ENCODE results near the gene CCR7. TPM values are rescaled to one million over a fixed set of nuclear protein-coding genes. Genes with fewer than 3 reads are reported as not detected.

Gene CCR7
- total and polyA plus RNA-seq, 2 of the 8 experiments (the other 6 are each of a cell fraction or from before 2014, with no cell fraction given): 0.12 to 0.17 TPM

DNA sequence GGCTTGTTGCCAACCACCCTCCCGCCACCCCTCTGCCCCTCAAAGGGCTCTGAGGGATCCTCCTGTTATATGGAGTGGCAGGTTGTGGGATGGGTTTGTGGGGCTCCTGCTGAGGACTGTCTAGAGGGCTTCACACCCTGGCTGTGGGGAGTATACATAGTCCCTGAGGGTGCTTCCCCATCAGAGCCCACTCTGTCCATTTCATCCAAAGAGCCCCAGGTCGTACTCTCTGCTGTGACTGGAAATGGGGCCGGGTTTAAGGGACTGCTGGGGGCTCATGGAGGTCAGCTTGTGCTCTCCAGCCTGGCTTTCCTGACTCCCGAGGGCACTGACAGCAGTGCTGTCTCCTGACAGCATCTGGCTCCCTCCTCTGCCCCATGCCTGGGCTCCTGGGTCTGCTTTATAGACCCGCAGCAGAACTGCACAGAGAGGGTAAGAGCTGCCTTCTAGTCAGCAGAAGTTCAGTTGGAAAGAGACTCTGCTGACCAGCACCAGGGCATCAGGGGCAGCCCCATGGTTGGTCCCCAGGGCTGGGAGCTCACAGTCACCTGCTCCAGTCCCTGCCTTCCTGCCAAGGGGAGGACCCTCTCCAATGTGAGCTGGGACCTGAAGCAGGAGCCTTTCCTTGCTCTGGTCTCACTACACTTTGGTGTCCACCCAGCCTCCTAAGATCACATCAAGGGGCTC lies 46.0 kb downstream of the CCR7 start:
- Histone ChIP-seq H4K5ac (ENCODE audit: insufficient read length, low read depth, low read length) (no peak overlapping the region), H3K4me1 (replicated peaks in 1 of 4; ENCODE audit: control insufficient read depth in 3 of 4, insufficient read depth in 4 of 4, low read length in 3 of 4) (peaks cover 0 to 10% (median 2%) of the 10 kb centered on the region in 4 experiments; a peak in 5 of 7 replicates), H4K20me1 (replicated peaks in 1 of 2; ENCODE audit: control insufficient read depth in 1 of 2, insufficient read depth in 2 of 2, low read length in 2 of 2) (no peaks in the 10 kb centered on the region), H3K18ac (ENCODE audit: extremely low read depth, low read length) (no peak overlapping the region), H3K23me2 (ENCODE audit: low read depth, low read length) (no peaks in the 10 kb centered on the region; the same call in 1 of the 2 replicates), H3K4me2 (ENCODE audit: insufficient read depth in 1 of 2, low read depth in 2 of 2, low read length in 2 of 2) (no peak overlapping the region), H3K14ac (ENCODE audit: insufficient read length) (no peak overlapping the region), H2AK5ac (ENCODE audit: low read depth, low read length) (no peak overlapping the region), H3K79me2 (ENCODE audit: control insufficient read depth in 1 of 2, insufficient read depth in 2 of 2, low read length in 2 of 2) (no peaks in the 10 kb centered on the region), H4K91ac (replicated peaks; ENCODE audit: insufficient read length, low read length) (peak overlapping the region; percentile 25), H3K9me3 (ENCODE audit: insufficient read depth in 2 of 2, low read depth in 1 of 2, low read length in 1 of 2) (no peaks in the 10 kb centered on the region), H2BK12ac (ENCODE audit: low read depth, low read length) (no peak overlapping the region), H4K8ac (ENCODE audit: extremely low read depth, insufficient read depth, low read length) (no peak overlapping the region; the same call in 1 of the 2 replicates), H2BK15ac (ENCODE audit: low read length) (peak overlapping the region; percentile 29; the same call in 1 of the 2 replicates), H2BK120ac (replicated peaks; ENCODE audit: low read depth, low read length) (no peak overlapping the region), H3K36me3 (ENCODE audit: control insufficient read depth in 2 of 4, insufficient read depth in 4 of 4, low read length in 3 of 4) (no peaks in the 10 kb centered on the region), H3K56ac (replicated peaks; ENCODE audit: insufficient read length, low read depth, low read length) (no peak overlapping the region), H3K27ac (ENCODE audit: low read depth, low read length) (no peak overlapping the region), H3K9ac (replicated peaks in 1 of 4; ENCODE audit: extremely low read depth in 1 of 4, low read depth in 3 of 4, low read length in 3 of 4) (no peak overlapping the region), H2BK20ac (ENCODE audit: low read length) (no peak overlapping the region), H3K4me3 (ENCODE audit: extremely low read depth in 1 of 4, insufficient read depth in 2 of 4, low read depth in 3 of 4, low read length in 4 of 4) (no peak overlapping the region), H2BK5ac (ENCODE audit: low read depth, low read length) (no peak overlapping the region), H2AFZ (ENCODE audit: low read length) (no peak overlapping the region), H3K4ac (replicated peaks; ENCODE audit: insufficient read length, low read depth, low read length) (no peak overlapping the region), H3K79me1 (ENCODE audit: low read depth, low read length) (no peaks in the 10 kb centered on the region), H3K23ac (ENCODE audit: insufficient read length) (no peak overlapping the region), H3K27me3 (replicated peaks in 1 of 4; ENCODE audit: control insufficient read depth in 3 of 4, extremely low read depth in 1 of 4, insufficient read depth in 3 of 4, low read length in 3 of 4) (no peaks in the 10 kb centered on the region)
- no peak for DNase-seq (ENCODE audit: low read depth in 1 of 2, low spot score in 2 of 2)
- no peak for FAIRE-seq
- POLR2A ChIA-PET (ENCODE audit: partially characterized antibody): interaction anchor here (0.6 to 1.3 kb wide), 3 partner anchors 28 to 110 kb away, joined by 3 to 4 read pairs (median 3); no protein-coding TSS in a partner anchor
- 95% methylated on average over 5 of the region's 5 CpGs; no CpG with 5 or more reads in 1 of the 2 experiments for WGBS, 2 experiments (ENCODE audit: extremely low coverage in 1 of 2, insufficient coverage in 1 of 2, insufficient read length in 1 of 2, insufficient replicate concordance in 2 of 2, low coverage in 1 of 2, low lambda C conversion rate in 2 of 2, missing lambda C conversion rate in 1 of 2)
- TF ChIP-seq KDM5A (IDR thresholded peaks at IDR 0.05; ENCODE audit: low read length) (no peak), CTBP2 (IDR thresholded peaks at IDR 0.05; ENCODE audit: borderline replicate concordance, insufficient read depth, insufficient read length, low read length) (no peak)
- TF ChIP-seq, protein P1, sequence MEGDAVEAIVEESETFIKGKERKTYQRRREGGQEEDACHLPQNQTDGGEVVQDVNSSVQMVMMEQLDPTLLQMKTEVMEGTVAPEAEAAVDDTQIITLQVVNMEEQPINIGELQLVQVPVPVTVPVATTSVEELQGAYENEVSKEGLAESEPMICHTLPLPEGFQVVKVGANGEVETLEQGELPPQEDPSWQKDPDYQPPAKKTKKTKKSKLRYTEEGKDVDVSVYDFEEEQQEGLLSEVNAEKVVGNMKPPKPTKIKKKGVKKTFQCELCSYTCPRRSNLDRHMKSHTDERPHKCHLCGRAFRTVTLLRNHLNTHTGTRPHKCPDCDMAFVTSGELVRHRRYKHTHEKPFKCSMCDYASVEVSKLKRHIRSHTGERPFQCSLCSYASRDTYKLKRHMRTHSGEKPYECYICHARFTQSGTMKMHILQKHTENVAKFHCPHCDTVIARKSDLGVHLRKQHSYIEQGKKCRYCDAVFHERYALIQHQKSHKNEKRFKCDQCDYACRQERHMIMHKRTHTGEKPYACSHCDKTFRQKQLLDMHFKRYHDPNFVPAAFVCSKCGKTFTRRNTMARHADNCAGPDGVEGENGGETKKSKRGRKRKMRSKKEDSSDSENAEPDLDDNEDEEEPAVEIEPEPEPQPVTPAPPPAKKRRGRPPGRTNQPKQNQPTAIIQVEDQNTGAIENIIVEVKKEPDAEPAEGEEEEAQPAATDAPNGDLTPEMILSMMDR (IDR thresholded peaks at IDR 0.05; ENCODE audit: control extremely low read depth in 1 of 3, insufficient read depth in 1 of 3, low read depth in 1 of 3, low read length in 3 of 3): no peak
- CTCF ChIA-PET (ENCODE audit: partially characterized antibody): interaction anchor here (0.6 to 3.3 kb wide), 10 partner anchors 13 to 101 kb away, joined by 3 to 13 read pairs (median 4); partner anchors contain the start of gene TOP2A
